Keratinocyte (primary cell): ENCODE results near the gene PLA2G4D.

ENCODE experiments used
- CTCF ChIP-seq, 3 experiments: IDR thresholded peaks in 1 of 3; conservative IDR thresholded peaks in 1 of 3; optimal IDR thresholded peaks in 1 of 3; 2 replicates in 2 of 3; 3 replicates in 1 of 3; pipeline versions ENCODE3 to v1.5.1; 2011; ENCODE audit warnings: low read length in 3 of 3, mild to moderate bottlenecking in 3 of 3, moderate library complexity in 2 of 3, control low read depth in 1 of 3, inconsistent platforms in 1 of 3; ENCODE audit not compliant: insufficient read depth in 2 of 3; ENCODE audit errors: extremely low read depth in 1 of 3
- EZH2 ChIP-seq: IDR thresholded peaks from one replicate; pipeline ENCODE4 v1.6.1; 2012; ENCODE audit warnings: inconsistent platforms, mild to moderate bottlenecking, low read length, moderate library complexity

DNA sequence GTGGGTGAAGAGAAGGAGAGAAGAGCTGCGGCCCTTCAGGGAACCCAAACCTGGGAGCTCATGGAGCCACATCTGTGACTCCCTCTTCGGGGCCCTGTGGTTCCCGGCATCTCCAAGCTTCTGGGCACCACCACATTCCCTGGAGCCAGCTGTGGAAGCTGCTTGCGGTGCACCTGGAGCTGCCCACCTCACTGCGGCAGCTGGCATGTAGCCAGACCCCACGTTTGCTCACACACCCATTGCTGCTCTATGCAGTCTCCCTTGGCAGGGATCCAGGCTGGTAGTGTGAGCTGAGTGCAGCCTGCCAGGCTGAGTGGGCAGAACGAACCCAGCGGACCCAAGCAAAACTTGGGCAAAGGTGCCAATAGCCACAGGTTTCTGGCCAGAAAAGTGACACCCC lies 56.7 kb downstream of the PLA2G4D start:
- no peak for TF ChIP-seq CTCF (optimal IDR thresholded peaks at IDR 0.05 in 1 of 3, IDR thresholded peaks at IDR 0.05 in 1 of 3, conservative IDR thresholded peaks at IDR 0.05 in 1 of 3; ENCODE audit: extremely low read depth in 1 of 3, insufficient read depth in 2 of 3, low read length in 3 of 3)
- TF ChIP-seq EZH2 = no peak
